ENCODE measurements around the gene KRTAP4-16.
"Not testable (repeated sequence)": the region's sequence is repeated elsewhere in the genome, so short reads cannot be mapped to it uniquely, and the experiment has no call there.

Gene KRTAP4-16

GRCh38 chr17:41118721-41119120 is 16.7 kb upstream of the KRTAP4-16 start:
- DNase-seq: no peak

- not testable (repeated sequence) for DNase-seq
Measured at GRCh38 chr17:41117846-41118386, 15.9 kb upstream of the KRTAP4-16 start, which contains the start of gene KRTAP4-11. Gene KRTAP4-11 (minus strand): TSS chr17:41118373. CDS start chr17:41118315, 58 bp downstream.

GRCh38 chr17:41116297-41116696 is 14.3 kb upstream of the KRTAP4-16 start:
- no peak for DNase-seq

GRCh38 chr17:41111151-41111885 is 9.3 kb upstream of the KRTAP4-16 start:
- DNase-seq: no peak

- not testable (repeated sequence) for DNase-seq
Measured at GRCh38 chr17:41108728-41109386, 6.8 kb upstream of the KRTAP4-16 start.

GRCh38 chr17:41107941-41108450 is 6.0 kb upstream of the KRTAP4-16 start:
- DNase-seq: no peak

- DNase-seq: not testable (repeated sequence)
Measured at GRCh38 chr17:41105347-41105746, 3.3 kb upstream of the KRTAP4-16 start, which contains the start of gene KRTAP4-9. Gene KRTAP4-9 (plus strand): TSS chr17:41105389. CDS start chr17:41105389, 0 bp downstream.

GRCh38 chr17:41104386-41105038 is 2.5 kb upstream of the KRTAP4-16 start:
- not testable (repeated sequence) for DNase-seq

GRCh38 chr17:41103896-41104295 is 1.9 kb upstream of the KRTAP4-16 start:
- no peak for DNase-seq

GRCh38 chr17:41099682-41100480 is 2.1 kb downstream of the KRTAP4-16 start:
- DNase-seq: not testable (repeated sequence)

GRCh38 chr17:41098481-41098880 is 3.5 kb downstream of the KRTAP4-16 start:
- DNase-seq: no peak

GRCh38 chr17:41098042-41098441 is 4.0 kb downstream of the KRTAP4-16 start, which contains the start of gene KRTAP4-8:
Gene KRTAP4-8 (minus strand): TSS chr17:41098142. CDS start chr17:41098084, 58 bp downstream.
- no peak for DNase-seq

- DNase-seq: no peak
Measured at GRCh38 chr17:41096055-41096454, 6.0 kb downstream of the KRTAP4-16 start.

- not testable (repeated sequence) for DNase-seq
Measured at GRCh38 chr17:41088760-41089352, 13.2 kb downstream of the KRTAP4-16 start.

- not testable (repeated sequence) for DNase-seq
Measured at GRCh38 chr17:41084100-41084856, 17.7 kb downstream of the KRTAP4-16 start, which contains the start of gene KRTAP4-7. Gene KRTAP4-7 (plus strand): TSS chr17:41084150. CDS start chr17:41084207, 57 bp downstream.

GRCh38 chr17:41083427-41083826 is 18.6 kb downstream of the KRTAP4-16 start:
- DNase-seq: not testable (repeated sequence)

GRCh38 chr17:41082626-41083025 is 19.4 kb downstream of the KRTAP4-16 start:
- no peak for DNase-seq

- no peak for DNase-seq
Measured at GRCh38 chr17:41076788-41077187, 25.2 kb downstream of the KRTAP4-16 start.

- no peak for DNase-seq
Measured at GRCh38 chr17:41073676-41074075, 28.3 kb downstream of the KRTAP4-16 start.

- no peak for DNase-seq
Measured at GRCh38 chr17:41071606-41072360, 30.2 kb downstream of the KRTAP4-16 start.

Measured in central memory CD4-positive, alpha-beta T cell (primary cell).